Hippocampal formation (tissue), 2 donors: ENCODE results near the gene FCER1G.

Source experiments
- DNase-seq, 2 donors: peaks; one replicate each; lab custom pipeline; 2025; lab: John Stamatoyannopoulos, UW

The FCER1G gene

GRCh38 chr1:161266202-161266601, 51.1 kb downstream of the FCER1G start:
- no peak for DNase-seq

GRCh38 chr1:161266836-161267235, 51.7 kb downstream of the FCER1G start:
- DNase-seq, result no peak

- DNase-seq, result no peak
Measured at GRCh38 chr1:161267321-161267720, 52.2 kb downstream of the FCER1G start.
